ENCODE data around the gene KRI1.

DNA sequence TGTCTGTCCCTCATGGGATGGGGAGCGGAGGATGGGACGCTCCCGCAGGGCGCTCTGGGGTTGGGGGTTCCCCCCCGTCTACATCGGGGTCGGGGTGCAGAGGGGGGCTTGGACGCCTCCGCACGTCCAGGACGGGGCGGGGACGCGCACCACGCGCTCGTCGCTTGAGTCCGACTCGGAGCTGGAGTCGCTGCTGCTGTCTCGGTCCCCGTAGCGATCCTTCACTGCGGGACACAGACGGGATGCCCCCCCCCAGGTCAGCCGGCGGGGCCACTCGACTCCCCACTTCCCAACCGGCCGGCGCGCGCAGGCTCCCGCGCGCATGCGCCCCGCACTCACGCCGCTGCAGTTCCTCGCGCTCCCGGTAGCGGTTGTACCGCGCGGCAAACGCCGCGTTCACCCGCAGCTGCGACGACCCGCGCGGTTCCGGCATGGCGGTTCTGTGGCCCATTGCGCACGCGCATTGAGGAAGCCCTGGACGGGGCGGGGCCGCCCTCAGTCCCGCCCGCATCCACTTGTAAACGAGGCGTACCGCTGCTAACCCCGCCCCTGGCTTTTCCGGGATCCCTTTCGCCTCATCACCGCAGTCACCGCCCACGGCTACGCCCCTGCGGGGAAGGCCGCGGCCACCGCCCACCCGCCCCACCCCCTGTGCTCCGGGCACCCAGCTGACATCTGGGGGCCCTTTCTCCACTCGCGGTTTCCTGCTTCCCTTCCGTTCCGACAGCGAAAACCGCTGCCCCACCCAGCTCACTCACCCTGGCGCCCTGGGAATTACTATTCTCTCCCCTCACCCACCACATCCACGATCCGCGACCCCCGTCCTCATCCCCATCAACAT lies at the start of gene KRI1:
- TF ChIP-seq, protein P1, sequence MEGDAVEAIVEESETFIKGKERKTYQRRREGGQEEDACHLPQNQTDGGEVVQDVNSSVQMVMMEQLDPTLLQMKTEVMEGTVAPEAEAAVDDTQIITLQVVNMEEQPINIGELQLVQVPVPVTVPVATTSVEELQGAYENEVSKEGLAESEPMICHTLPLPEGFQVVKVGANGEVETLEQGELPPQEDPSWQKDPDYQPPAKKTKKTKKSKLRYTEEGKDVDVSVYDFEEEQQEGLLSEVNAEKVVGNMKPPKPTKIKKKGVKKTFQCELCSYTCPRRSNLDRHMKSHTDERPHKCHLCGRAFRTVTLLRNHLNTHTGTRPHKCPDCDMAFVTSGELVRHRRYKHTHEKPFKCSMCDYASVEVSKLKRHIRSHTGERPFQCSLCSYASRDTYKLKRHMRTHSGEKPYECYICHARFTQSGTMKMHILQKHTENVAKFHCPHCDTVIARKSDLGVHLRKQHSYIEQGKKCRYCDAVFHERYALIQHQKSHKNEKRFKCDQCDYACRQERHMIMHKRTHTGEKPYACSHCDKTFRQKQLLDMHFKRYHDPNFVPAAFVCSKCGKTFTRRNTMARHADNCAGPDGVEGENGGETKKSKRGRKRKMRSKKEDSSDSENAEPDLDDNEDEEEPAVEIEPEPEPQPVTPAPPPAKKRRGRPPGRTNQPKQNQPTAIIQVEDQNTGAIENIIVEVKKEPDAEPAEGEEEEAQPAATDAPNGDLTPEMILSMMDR (IDR thresholded peaks at IDR 0.05): peak in 1 of 4 experiments; percentile 39
- TF ChIP-seq POLR2AphosphoS5 (IDR thresholded peaks at IDR 0.05): peak; percentile 89 to 96 (median 93)
